GM21515 (cell line): ENCODE results near the gene JMJD6.
"Not testable (repeated sequence)": the region's sequence is repeated elsewhere in the genome, so short reads cannot be mapped to it uniquely, and the experiment has no call there.

Source experiments
- ATAC-seq: cut with Tn5 transposase; IDR thresholded peaks from one replicate; pipeline ENCODE4 v1.9.1; 2021; ENCODE audit not compliant: unreplicated experiment

Gene JMJD6

GRCh38 chr17:76700270-76700616, 26.2 kb downstream of the JMJD6 start:
- ATAC-seq = no peak

- not testable (repeated sequence) for ATAC-seq
Observed at GRCh38 chr17:76698466-76698977, 27.9 kb downstream of the JMJD6 start.

- ATAC-seq = no peak
Observed at GRCh38 chr17:76697702-76698465, 28.5 kb downstream of the JMJD6 start.

GRCh38 chr17:76696763-76697701, 29.4 kb downstream of the JMJD6 start:
- no peak for ATAC-seq

- ATAC-seq = no peak
Observed at GRCh38 chr17:76695059-76695831, 31.2 kb downstream of the JMJD6 start.

- ATAC-seq = no peak
Observed at GRCh38 chr17:76691379-76692191, 34.8 kb downstream of the JMJD6 start.

- no peak for ATAC-seq
Observed at GRCh38 chr17:76690596-76691280, 35.7 kb downstream of the JMJD6 start.

GRCh38 chr17:76689859-76690258, 36.5 kb downstream of the JMJD6 start:
- ATAC-seq = no peak

GRCh38 chr17:76688165-76688622, 38.2 kb downstream of the JMJD6 start:
- no peak for ATAC-seq

GRCh38 chr17:76687298-76688164, 38.9 kb downstream of the JMJD6 start:
- no peak for ATAC-seq

GRCh38 chr17:76686538-76687297, 39.7 kb downstream of the JMJD6 start:
- ATAC-seq = no peak

- ATAC-seq = no peak
Observed at GRCh38 chr17:76685846-76686245, 40.6 kb downstream of the JMJD6 start.

- no peak for ATAC-seq
Observed at GRCh38 chr17:76685366-76685765, 41.0 kb downstream of the JMJD6 start.

- ATAC-seq = no peak
Observed at GRCh38 chr17:76684756-76685155, 41.6 kb downstream of the JMJD6 start.

GRCh38 chr17:76683921-76684745, 42.3 kb downstream of the JMJD6 start:
- ATAC-seq = no peak

- no peak for ATAC-seq
Observed at GRCh38 chr17:76683011-76683755, 43.2 kb downstream of the JMJD6 start.
